H9 (cell line): ENCODE measurements around the gene RERE. TPM values are rescaled to one million over a fixed set of nuclear protein-coding genes. Genes with fewer than 3 reads are reported as not detected.

Experiments used
- DNase-seq: peaks from one replicate; pipeline ENCODE4 v3.0.0-alpha.2; 2017
- H2AFZ ChIP-seq: one replicate; pipeline ENCODE4 v1.6.1; 2013; ENCODE audit warnings: mild to moderate bottlenecking, low read length, control low read depth, moderate library complexity
- H2AK5ac ChIP-seq: 2 replicates; pipeline ENCODE4 v1.6.1; 2013; ENCODE audit warnings: low read length, control low read depth, mixed read lengths; ENCODE audit not compliant: insufficient read length
- H2BK120ac ChIP-seq: one replicate; pipeline ENCODE4 v1.6.1; 2013; ENCODE audit warnings: low read depth, mild to moderate bottlenecking, low read length, control low read depth, inconsistent platforms; ENCODE audit not compliant: poor library complexity, severe bottlenecking
- H2BK12ac ChIP-seq: 2 replicates; pipeline ENCODE4 v1.6.1; 2013; ENCODE audit warnings: low read length, control low read depth, mixed read lengths, low read depth; ENCODE audit not compliant: insufficient read length
- H2BK15ac ChIP-seq: 2 replicates; pipeline ENCODE4 v1.6.1; 2013; ENCODE audit warnings: low read depth, low read length, control low read depth
- H2BK20ac ChIP-seq: one replicate; pipeline ENCODE4 v1.6.1; 2013; ENCODE audit warnings: low read depth, mild to moderate bottlenecking, low read length, control low read depth, inconsistent platforms; ENCODE audit not compliant: poor library complexity, severe bottlenecking
- H2BK5ac ChIP-seq: 2 replicates; pipeline ENCODE4 v1.6.1; 2013; ENCODE audit warnings: low read length, control low read depth, mixed read lengths; ENCODE audit not compliant: insufficient read length
- H3K14ac ChIP-seq: 2 replicates; pipeline ENCODE4 v1.6.1; 2013; ENCODE audit warnings: low read length, control low read depth; ENCODE audit not compliant: insufficient read depth
- H3K18ac ChIP-seq: 2 replicates; pipeline ENCODE4 v1.6.1; 2013; ENCODE audit warnings: low read depth, mild to moderate bottlenecking, mixed read lengths, low read length, control low read depth; ENCODE audit not compliant: insufficient read length
- H3K23ac ChIP-seq: 2 replicates; pipeline ENCODE4 v1.6.1; 2013; ENCODE audit warnings: low read length, control low read depth, mixed read lengths, low read depth; ENCODE audit not compliant: insufficient read length
- H3K23me2 ChIP-seq: 2 replicates; pipeline ENCODE4 v1.6.1; 2013; ENCODE audit warnings: low read depth, mild to moderate bottlenecking, mixed read lengths, low read length, control low read depth; ENCODE audit not compliant: insufficient read length, poor library complexity, severe bottlenecking
- H3K27ac ChIP-seq: 2 replicates; pipeline ENCODE4 v1.5.1; 2013; ENCODE audit warnings: low read length, control low read depth, mixed read lengths, low read depth; ENCODE audit not compliant: insufficient read length
- H3K27me3 ChIP-seq: 2 replicates; pipeline ENCODE4 v1.6.1; 2013; ENCODE audit warnings: low read length, control low read depth, inconsistent platforms; ENCODE audit not compliant: insufficient read depth
- H3K4ac ChIP-seq: 2 replicates; pipeline ENCODE4 v1.6.1; 2013; ENCODE audit warnings: low read depth, mild to moderate bottlenecking, control low read depth, inconsistent platforms, low read length, moderate library complexity
- H3K4me1 ChIP-seq: 2 replicates; pipeline ENCODE4 v1.6.1; 2013; ENCODE audit warnings: low read length, control low read depth, inconsistent platforms; ENCODE audit not compliant: insufficient read depth
- H3K4me2 ChIP-seq: 2 replicates; pipeline ENCODE4 v1.6.1; 2013; ENCODE audit warnings: low read length, control low read depth, mixed read lengths; ENCODE audit not compliant: insufficient read length, insufficient read depth
- H3K56ac ChIP-seq: 2 replicates; pipeline ENCODE4 v1.6.1; 2013; ENCODE audit warnings: low read depth, mild to moderate bottlenecking, mixed read lengths, low read length, control low read depth; ENCODE audit not compliant: insufficient read length
- H3K79me1 ChIP-seq: 2 replicates; pipeline ENCODE4 v1.6.1; 2013; ENCODE audit warnings: low read depth, mild to moderate bottlenecking, moderate library complexity, low read length, control low read depth, inconsistent platforms; ENCODE audit not compliant: insufficient read depth, poor library complexity, severe bottlenecking
- H3K79me2 ChIP-seq: 2 replicates; pipeline ENCODE4 v1.6.1; 2013; ENCODE audit warnings: low read length, control low read depth, inconsistent platforms; ENCODE audit not compliant: insufficient read depth
- H3K9ac ChIP-seq: 2 replicates; pipeline ENCODE4 v1.6.1; 2013; ENCODE audit warnings: low read length, control low read depth, mixed read lengths; ENCODE audit not compliant: insufficient read length; ENCODE audit errors: extremely low read depth
- H3K9me3 ChIP-seq: one replicate; pipeline ENCODE4 v1.6.1; 2013; ENCODE audit warnings: low read depth, low read length, inconsistent platforms; ENCODE audit not compliant: control insufficient read depth
- H3T11ph ChIP-seq: one replicate; pipeline ENCODE4 v1.6.1; 2013; ENCODE audit warnings: mild to moderate bottlenecking, low read length, control low read depth, inconsistent platforms
- H4K20me1 ChIP-seq: one replicate; pipeline ENCODE4 v1.6.1; 2013; ENCODE audit not compliant: control insufficient read depth, insufficient read length, insufficient read depth
- H4K5ac ChIP-seq: 2 replicates; pipeline ENCODE4 v1.6.1; 2013; ENCODE audit warnings: low read depth, mild to moderate bottlenecking, mixed read lengths, low read length, control low read depth; ENCODE audit not compliant: insufficient read length
- H4K8ac ChIP-seq: replicated peaks from 2 replicates; pipeline ENCODE4 v1.6.1; 2013; ENCODE audit warnings: low read length, control low read depth, mixed read lengths, low read depth; ENCODE audit not compliant: insufficient read length
- H4K91ac ChIP-seq: 2 replicates; pipeline ENCODE4 v1.6.1; 2013; ENCODE audit warnings: low read depth, mild to moderate bottlenecking, moderate library complexity, mixed read lengths, low read length, control low read depth; ENCODE audit not compliant: insufficient read length
- H3K27ac Mint-ChIP-seq, 3 experiments: 2 replicates in 2 of 3; 3 replicates in 1 of 3; pipeline ENCODE4 v1.8.0; 2020 to 2021; ENCODE audit warnings: mixed read lengths in 3 of 3, mild to moderate bottlenecking in 1 of 3, moderate library complexity in 1 of 3
- H3K27me3 Mint-ChIP-seq: 2 replicates; pipeline ENCODE4 v1.8.0; 2021; ENCODE audit warnings: low read depth, mild to moderate bottlenecking, moderate library complexity, mixed read lengths
- H3K36me3 Mint-ChIP-seq, 3 experiments: 2 replicates in 2 of 3; 3 replicates in 1 of 3; pipeline ENCODE4 v1.8.0; 2020 to 2021; ENCODE audit warnings: low read depth in 3 of 3, mixed read lengths in 3 of 3; ENCODE audit not compliant: insufficient read depth in 1 of 3
- H3K4me1 Mint-ChIP-seq, 2 experiments: 2 replicates each; pipeline ENCODE4 v1.8.0; 2020; ENCODE audit warnings: mixed read lengths in 2 of 2
- H3K4me3 Mint-ChIP-seq, 2 experiments: 2 replicates in 1 of 2; 3 replicates in 1 of 2; pipeline ENCODE4 v1.8.0; 2020 to 2021; ENCODE audit warnings: mild to moderate bottlenecking in 2 of 2, mixed read lengths in 2 of 2, moderate library complexity in 1 of 2
- H3K9me3 Mint-ChIP-seq, 2 experiments: 2 replicates in 1 of 2; 3 replicates in 1 of 2; pipeline ENCODE4 v1.8.0; 2020; ENCODE audit warnings: mild to moderate bottlenecking in 2 of 2, mixed read lengths in 2 of 2, moderate library complexity in 1 of 2
- CTCF ChIP-seq: fragments of 200-600 bp; sonication (generic); conservative IDR thresholded peaks from 3 replicates; pipeline ENCODE4 v1.8.0; 2021; ENCODE audit warnings: antibody characterized with exemption, mild to moderate bottlenecking
- WGBS: extraction: QIAGEN DNeasy Blood & Tissue Kit; methylation state at CpG from one replicate; pipeline ENCODE4 v1.1.7; 2013; ENCODE audit warnings: missing lambda C conversion rate, low lambda C conversion rate, mixed read lengths; ENCODE audit not compliant: insufficient read length; ENCODE audit errors: extremely low coverage; 5-methylcytosine and 5-hydroxymethylcytosine counted together
- total RNA-seq: library from RNA; stranded (reverse); gene quantifications from 2 replicates; pipeline ENCODE4 v1.2.1, GENCODE V29; 2021

The RERE gene
- total RNA-seq, 1 experiment from 2014 or later: 103 TPM

GRCh38 chr1:8350914-8351684 is 466.3 kb downstream of the RERE start:
- Histone ChIP-seq H3K9ac (no peak overlapping the region), H3K14ac (no peak overlapping the region), H3K9me3 (no peaks in the 10 kb centered on the region), H3K4me1 (no peaks in the 10 kb centered on the region; the same call in 1 of the 2 replicates), H3K4ac (no peak overlapping the region), H3K27me3 (no peaks in the 10 kb centered on the region), H4K8ac (no peak overlapping the region), H2BK12ac (no peak overlapping the region), H2BK20ac (no peak overlapping the region), H3K79me1 (no peaks in the 10 kb centered on the region), H3K56ac (no peak overlapping the region), H4K5ac (no peak overlapping the region), H4K20me1 (peaks cover 3% of the 10 kb centered on the region), H2BK15ac (no peak overlapping the region), H3K4me2 (no peak overlapping the region), H3K23ac (no peak overlapping the region), H2BK120ac (no peak overlapping the region), H2AK5ac (no peak overlapping the region), H3K18ac (no peak overlapping the region), H4K91ac (no peak overlapping the region), H3K23me2 (no peaks in the 10 kb centered on the region), H2AFZ (no peak overlapping the region), H2BK5ac (no peak overlapping the region), H3K79me2 (no peaks in the 10 kb centered on the region), H3K27ac (no peak overlapping the region), H3T11ph (no peak overlapping the region)
- Mint-ChIP-seq H3K4me3 (no peak overlapping the region), H3K9me3 (no peaks in the 10 kb centered on the region), H3K4me1 (peaks cover 25 to 31% of the 10 kb centered on the region in 2 experiments), H3K27me3 (peaks cover 2% of the 10 kb centered on the region; the same call in 1 of the 2 replicates), H3K36me3 (peaks cover 16 to 35% (median 33%) of the 10 kb centered on the region in 3 experiments; a peak in 6 of 7 replicates), H3K27ac (peak overlapping the region in 1 of 3 experiments; percentile 44; a peak in 1 of 7 replicates)
- no peak for TF ChIP-seq CTCF
- DNase-seq: no peak
- no CpG with 5 or more reads among the region's 24 CpGs for WGBS
